ENCODE measurements around the gene DNAJC30. TPM values are rescaled to one million over a fixed set of nuclear protein-coding genes. Genes with fewer than 3 reads are reported as not detected.

DNAJC30 gene
- polyA plus RNA-seq, 1 donor = 6.3 TPM

DNA sequence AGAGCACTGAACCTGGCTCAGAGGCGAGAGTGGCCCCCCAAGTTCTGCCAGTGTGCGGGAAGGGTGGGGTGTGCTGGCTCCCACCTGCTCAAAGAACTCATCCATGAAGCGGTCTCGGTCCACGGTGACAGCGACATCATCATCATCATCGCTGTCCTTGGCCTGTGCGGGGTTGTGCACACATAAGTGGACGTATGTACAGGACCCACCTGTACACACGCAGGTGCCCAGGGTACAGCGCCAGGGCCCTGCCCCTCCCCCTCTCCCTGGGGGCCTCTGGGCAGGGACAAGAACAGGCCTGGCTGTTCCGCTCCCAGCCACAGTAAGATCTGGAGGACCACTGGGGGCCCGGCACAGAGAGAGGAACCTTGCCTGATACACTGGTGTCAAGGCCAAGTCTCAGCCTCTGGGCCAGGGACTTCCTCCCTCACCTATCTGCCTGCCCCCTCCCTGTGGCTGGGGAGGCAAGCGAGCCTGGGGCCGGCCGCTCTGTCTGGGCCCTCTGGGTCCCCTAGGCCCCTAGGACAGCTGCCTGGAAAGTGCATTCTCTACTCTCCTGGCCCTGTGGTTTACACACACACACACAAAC, 25.8 kb upstream of the DNAJC30 start:
- no peak for DNase-seq (ENCODE audit: low read depth)

- no peak for DNase-seq (ENCODE audit: low read depth)
Observed at GRCh38 chr7:73707045-73707631, 23.9 kb upstream of the DNAJC30 start.

- no peak for DNase-seq (ENCODE audit: low read depth)
Observed at GRCh38 chr7:73706126-73707044, 23.1 kb upstream of the DNAJC30 start.

- no peak for DNase-seq (ENCODE audit: low read depth)
Observed at GRCh38 chr7:73705551-73705920, 22.3 kb upstream of the DNAJC30 start.

- no peak for DNase-seq (ENCODE audit: low read depth)
Observed at GRCh38 chr7:73704640-73705550, 21.6 kb upstream of the DNAJC30 start.

GRCh38 chr7:73703757-73704639, 20.7 kb upstream of the DNAJC30 start:
- DNase-seq (ENCODE audit: low read depth) = no peak

DNA sequence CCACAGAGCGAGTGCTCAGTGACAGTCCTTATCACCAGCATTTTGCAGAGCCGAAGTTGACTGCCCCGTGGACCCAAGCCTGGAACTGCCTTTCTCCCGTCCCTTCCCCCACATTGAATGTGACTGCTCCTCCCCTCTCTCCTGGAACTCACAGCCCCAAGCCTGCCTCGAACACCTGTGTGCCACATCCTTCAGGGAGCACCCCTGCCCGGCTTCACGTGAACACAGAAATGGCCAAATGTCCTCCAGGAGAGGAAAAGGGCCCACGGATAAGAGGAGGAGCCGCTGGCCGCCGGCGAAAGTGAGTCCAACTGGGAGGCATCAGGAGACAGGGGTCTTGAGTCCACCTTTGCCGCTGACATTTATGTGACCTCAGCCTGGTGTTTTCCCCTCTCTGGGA, 20.0 kb upstream of the DNAJC30 start:
- no peak for DNase-seq (ENCODE audit: low read depth)

- no peak for DNase-seq (ENCODE audit: low read depth)
Observed at GRCh38 chr7:73702665-73703064, 19.4 kb upstream of the DNAJC30 start.

DNA sequence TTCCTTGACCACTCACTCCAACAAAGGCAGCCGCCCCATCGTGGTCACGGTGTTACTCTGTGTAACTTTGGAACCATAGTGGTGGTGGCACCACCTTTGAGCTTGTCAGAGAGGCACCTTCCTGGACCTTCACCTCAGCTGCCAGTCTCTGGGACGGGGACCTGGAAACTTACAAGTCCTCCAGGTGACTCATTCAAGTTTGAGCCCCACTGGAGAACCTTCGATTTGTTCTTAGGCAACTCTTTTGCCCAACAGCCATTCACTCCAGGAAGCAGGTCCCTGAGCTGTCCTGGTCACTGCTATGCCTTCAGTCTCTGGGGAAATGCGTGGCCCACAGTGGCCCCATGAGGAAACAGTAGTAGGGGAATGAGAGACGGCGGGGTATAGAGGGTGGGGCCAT, 19.0 kb upstream of the DNAJC30 start:
- no peak for DNase-seq (ENCODE audit: low read depth)

- no peak for DNase-seq (ENCODE audit: low read depth)
Observed at GRCh38 chr7:73701357-73701995, 18.2 kb upstream of the DNAJC30 start.

GRCh38 chr7:73700581-73701134, 17.4 kb upstream of the DNAJC30 start:
- DNase-seq (ENCODE audit: low read depth) = no peak

DNA sequence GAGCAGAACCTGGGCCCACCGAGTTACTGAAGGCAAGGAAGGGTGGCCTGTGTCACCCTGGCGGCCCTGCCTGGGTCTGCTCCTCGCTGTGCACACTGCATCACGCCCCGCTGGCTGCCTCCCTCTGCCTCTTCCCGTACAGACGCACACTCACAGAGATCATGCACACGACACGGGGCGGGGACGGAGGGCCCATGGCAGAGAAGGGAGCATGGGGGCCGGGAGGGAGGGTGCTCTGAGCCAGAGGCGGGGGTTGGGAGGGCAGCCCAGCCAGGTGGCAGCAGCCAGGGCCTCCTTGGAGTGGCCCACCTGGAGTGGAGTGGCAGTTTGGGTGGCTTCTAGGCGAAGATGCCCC, 16.8 kb upstream of the DNAJC30 start:
- DNase-seq (ENCODE audit: low read depth) = no peak

DNA sequence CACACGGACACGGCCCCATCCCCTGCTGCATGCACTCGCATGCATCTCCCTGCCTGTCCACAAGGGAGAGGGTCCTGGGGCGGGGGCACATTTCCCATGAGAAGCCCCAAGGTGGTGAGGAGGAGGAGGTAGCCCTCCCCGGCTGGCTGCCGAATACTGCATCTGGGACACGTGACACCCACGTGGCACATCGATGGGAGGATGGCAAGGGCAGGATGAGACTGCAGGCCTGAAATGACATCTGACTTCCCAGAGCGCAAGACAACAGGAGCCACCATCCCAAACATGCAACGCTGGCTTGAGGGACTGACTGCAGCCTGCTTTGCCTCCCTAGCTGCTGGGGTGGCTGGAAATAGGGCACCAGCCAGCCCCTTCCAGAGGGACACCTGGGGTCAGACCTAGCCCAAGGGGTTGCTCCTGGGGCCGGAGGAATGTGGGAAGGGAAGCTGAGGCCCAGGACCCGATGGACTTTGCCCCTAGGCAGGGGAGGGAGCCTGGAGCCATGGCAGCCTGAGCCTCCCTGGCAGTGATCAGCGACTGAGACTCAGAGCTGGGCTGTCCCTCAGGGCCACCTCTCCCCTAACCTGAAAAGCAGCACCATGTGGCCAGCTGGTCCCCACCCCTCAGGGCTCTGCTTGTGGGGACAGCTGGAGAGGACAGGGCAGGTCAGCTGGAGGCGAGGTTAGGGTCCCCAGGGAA, 16.3 kb upstream of the DNAJC30 start:
- no peak for DNase-seq (ENCODE audit: low read depth)

DNA sequence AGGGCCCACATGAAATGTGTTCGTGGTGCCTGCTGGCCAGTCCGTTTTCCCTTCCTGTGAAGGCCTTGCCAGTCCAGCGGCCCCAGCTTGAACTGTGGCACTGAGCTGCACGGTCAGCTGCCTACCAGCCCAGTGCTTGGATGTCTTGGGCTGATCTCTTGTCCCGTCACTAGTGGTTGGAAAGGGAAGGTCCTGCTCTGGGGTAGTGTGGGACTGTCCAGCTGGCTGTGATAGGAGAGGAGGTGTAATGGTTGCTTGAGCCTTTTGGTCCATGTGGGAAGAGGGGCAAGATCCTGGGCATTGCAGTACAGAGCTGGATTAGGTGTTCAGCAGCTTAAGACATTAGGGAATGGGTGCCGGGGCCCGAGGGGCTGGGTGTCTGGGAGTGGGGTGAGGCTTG, 15.2 kb upstream of the DNAJC30 start:
- DNase-seq (ENCODE audit: low read depth) = no peak

DNA sequence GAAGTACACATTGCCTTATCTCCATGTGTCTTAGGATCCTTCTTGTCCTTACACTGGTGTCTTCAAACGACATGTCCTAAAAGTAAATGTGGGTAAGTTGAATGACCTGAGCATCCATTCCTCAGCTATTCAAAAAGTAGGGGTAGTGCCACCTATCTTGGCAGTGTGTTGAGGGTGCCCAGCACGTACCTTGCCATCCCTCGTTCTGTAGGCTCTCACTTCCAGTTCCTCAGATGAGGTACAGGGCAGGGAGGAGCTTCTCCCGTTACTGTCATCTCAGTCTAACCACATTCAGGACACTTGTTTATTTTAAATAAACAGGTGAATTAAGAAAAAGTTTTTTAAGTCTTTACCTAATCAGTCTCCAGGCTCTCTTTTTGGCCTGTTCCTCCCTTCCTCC, 13.1 kb upstream of the DNAJC30 start:
- no peak for DNase-seq (ENCODE audit: low read depth)

GRCh38 chr7:73690646-73691045, 7.4 kb upstream of the DNAJC30 start:
- DNase-seq (ENCODE audit: low read depth) = no peak

DNA sequence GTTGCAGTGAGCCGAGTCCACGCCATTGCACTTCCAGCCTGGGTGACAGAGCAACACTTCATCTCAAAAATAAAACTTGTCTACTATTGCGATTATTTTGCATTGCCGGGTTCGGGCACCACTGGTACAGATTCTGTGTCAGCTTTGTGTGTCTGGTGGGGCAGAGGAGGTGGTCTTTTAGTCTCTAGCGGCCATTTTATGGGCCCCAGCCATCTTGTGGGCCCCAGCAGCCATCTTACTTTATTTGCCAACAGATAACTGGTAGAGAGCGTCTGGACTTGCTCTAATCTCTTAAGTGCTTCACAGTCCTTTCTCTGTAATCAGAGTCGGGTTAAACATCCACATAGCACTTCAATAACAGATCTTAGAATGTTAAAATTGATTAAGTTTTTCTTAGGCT, 5.0 kb upstream of the DNAJC30 start:
- no peak for DNase-seq (ENCODE audit: low read depth)

- no peak for DNase-seq (ENCODE audit: low read depth)
Observed at GRCh38 chr7:73685311-73685710, 2.1 kb upstream of the DNAJC30 start.

All from forelimb muscle (tissue), 1 donor.